Measurements from ENCODE around the gene PSMD3. TPM values are rescaled to one million over a fixed set of nuclear protein-coding genes. Genes with fewer than 3 reads are reported as not detected.
"Not testable (repeated sequence)": the region's sequence is repeated elsewhere in the genome, so short reads cannot be mapped to it uniquely, and the experiment has no call there.

The PSMD3 gene
- total RNA-seq, 2 donors from 2014 or later = 69.0 to 92.8 TPM

- no peak for ATAC-seq
- no peak for DNase-seq
- intact Hi-C loops (cut with DNase I) = no loop called here
Observed at GRCh38 chr17:39981766-39982375, 1.3 kb downstream of the PSMD3 start.

GRCh38 chr17:39988206-39988810, 7.7 kb downstream of the PSMD3 start:
- DNase-seq (no peak), ATAC-seq (no peak)
- intact Hi-C loops (cut with DNase I) = no loop called here

- no peak for DNase-seq
- ATAC-seq = no peak
- intact Hi-C loops (cut with DNase I) = no loop called here
Observed at GRCh38 chr17:39994448-39994847, 13.8 kb downstream of the PSMD3 start.

GRCh38 chr17:39995438-39995837, 14.8 kb downstream of the PSMD3 start:
- ATAC-seq (no peak), DNase-seq (no peak)
- intact Hi-C loops (cut with DNase I) = no loop called here

- DNase-seq (no peak), ATAC-seq (no peak)
- intact Hi-C loops (cut with DNase I) = no loop called here
Observed at GRCh38 chr17:39996162-39996561, 15.6 kb downstream of the PSMD3 start.

GRCh38 chr17:39996800-39997199, 16.2 kb downstream of the PSMD3 start:
- ATAC-seq = peak; percentile 66 to 85

GRCh38 chr17:39997543-39997942, 16.9 kb downstream of the PSMD3 start:
- ATAC-seq (peak in 1 of 2 donors; percentile 10), DNase-seq (no peak)
- intact Hi-C loops (cut with DNase I) = no loop called here

More at GRCh38 chr17:39996800-39997199, 16.2 kb downstream of the PSMD3 start:
- peak; percentile 47 for DNase-seq
- intact Hi-C loops (cut with DNase I) = no loop called here

GRCh38 chr17:39999067-39999466, 18.5 kb downstream of the PSMD3 start:
- intact Hi-C loops (cut with DNase I) = no loop called here

GRCh38 chr17:40000161-40000560, 19.6 kb downstream of the PSMD3 start:
- DNase-seq (no peak), ATAC-seq (no peak)
- intact Hi-C loops (cut with DNase I) = no loop called here

More at GRCh38 chr17:39999067-39999466, 18.5 kb downstream of the PSMD3 start:
- DNase-seq = no peak
- ATAC-seq = no peak

- DNase-seq; intact Hi-C loops (cut with DNase I); ATAC-seq: not testable (repeated sequence)
Observed at GRCh38 chr17:40001335-40001734, 20.7 kb downstream of the PSMD3 start.

- ATAC-seq = no peak
- DNase-seq = no peak
- intact Hi-C loops (cut with DNase I) = no loop called here
Observed at GRCh38 chr17:40004072-40004471, 23.5 kb downstream of the PSMD3 start.

GRCh38 chr17:40004712-40005111, 24.1 kb downstream of the PSMD3 start:
- intact Hi-C loops (cut with DNase I) = no loop called here
- ATAC-seq = no peak

GRCh38 chr17:40005520-40005919, 24.9 kb downstream of the PSMD3 start:
- DNase-seq = no peak
- intact Hi-C loops (cut with DNase I) = no loop called here
- ATAC-seq = no peak

More at GRCh38 chr17:40004712-40005111, 24.1 kb downstream of the PSMD3 start:
- DNase-seq = no peak

- DNase-seq, ATAC-seq: not testable (repeated sequence)
- intact Hi-C loops (cut with DNase I) = loop anchor here (5.0 to 10.0 kb wide), 4 partner anchors 101 to 274 kb away; partner anchors contain the start of gene CDC6 (in 1 of the 2)
Observed at GRCh38 chr17:40010946-40011500, 30.4 kb downstream of the PSMD3 start.

GRCh38 chr17:40012017-40012647, 31.5 kb downstream of the PSMD3 start:
- not testable (repeated sequence) for ATAC-seq, DNase-seq
- intact Hi-C loops (cut with DNase I) = loop anchor here (5.0 to 10.0 kb wide), 4 partner anchors 100 to 273 kb away; partner anchors contain the start of gene CDC6 (in 1 of the 2)

GRCh38 chr17:40014375-40014980, 33.9 kb downstream of the PSMD3 start:
- intact Hi-C loops (cut with DNase I) = loop anchor here (5.0 to 10.0 kb wide), 4 partner anchors 98 to 270 kb away; partner anchors contain the start of gene CDC6 (in 1 of the 2)
- ATAC-seq = peak in 1 of 2 donors; percentile 12
- peak; percentile 51 for DNase-seq

- DNase-seq (no peak), ATAC-seq (no peak)
- intact Hi-C loops (cut with DNase I) = loop anchor here (5.0 to 10.0 kb wide), 3 partner anchors 162 to 270 kb away; partner anchors contain the start of genes CDC6 (in 1 of the 2) and RAPGEFL1 (in 1 of the 2)
Observed at GRCh38 chr17:40015005-40015997, 34.7 kb downstream of the PSMD3 start, which contains the start of gene CSF3. Gene CSF3 (plus strand): TSS chr17:40015440. CDS start chr17:40015475, 35 bp downstream.
